CD4-positive, alpha-beta T cell treated with Interleukin-4 for 1 hour (primary cell): ENCODE data around the gene TPGS1.
A peak's percentile ranks its signal among the peaks of the same experiment; 100 is the strongest.

Source experiments
- DNase-seq, 2 donors: peaks; one replicate each; pipeline ENCODE4 v3.0.0-alpha.2; 2020 to 2022

Gene TPGS1, protein sequence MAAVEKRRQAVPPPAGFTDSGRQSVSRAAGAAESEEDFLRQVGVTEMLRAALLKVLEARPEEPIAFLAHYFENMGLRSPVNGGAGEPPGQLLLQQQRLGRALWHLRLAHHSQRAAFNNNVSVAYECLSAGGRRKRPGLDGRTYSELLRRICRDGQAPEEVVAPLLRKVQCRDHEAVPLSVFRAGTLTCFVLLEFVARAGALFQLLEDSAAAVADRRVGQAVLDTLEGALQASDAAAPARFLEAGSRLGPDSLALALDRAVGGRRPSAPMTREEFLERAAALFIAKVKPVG

GRCh38 chr19:507286-508203 is at the start of gene TPGS1:
TSS of gene TPGS1 (plus strand) at chr19:507497. CDS start at chr19:507507, 10 bp downstream.
- peak; percentile 67 to 78 for DNase-seq

DNA sequence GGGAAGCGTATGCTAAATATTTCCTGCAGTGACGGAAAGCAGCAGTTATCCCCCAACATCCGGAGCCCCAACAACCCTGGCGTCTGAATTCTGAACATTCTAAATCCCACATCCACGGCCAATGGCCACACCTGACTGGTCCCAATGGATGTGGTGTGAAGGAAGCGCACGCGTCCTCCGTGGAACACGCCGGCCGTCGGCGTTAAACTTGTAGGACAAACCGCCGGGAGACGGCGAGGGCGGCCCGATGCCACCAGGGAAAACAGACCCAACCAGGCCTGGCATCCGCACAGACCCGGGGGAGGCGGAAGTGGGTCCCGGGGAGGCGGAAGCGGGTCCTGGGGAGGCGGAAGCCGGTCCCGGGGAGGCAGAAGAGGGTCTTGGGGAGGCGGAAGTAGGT is 49.7 kb upstream of the TPGS1 start:
- no peak for DNase-seq

GRCh38 chr19:458091-459042 is 48.9 kb upstream of the TPGS1 start:
- DNase-seq: no peak

- DNase-seq: peak in 1 of 2 donors; percentile 6
Observed at GRCh38 chr19:459724-460511, 47.4 kb upstream of the TPGS1 start.

DNA sequence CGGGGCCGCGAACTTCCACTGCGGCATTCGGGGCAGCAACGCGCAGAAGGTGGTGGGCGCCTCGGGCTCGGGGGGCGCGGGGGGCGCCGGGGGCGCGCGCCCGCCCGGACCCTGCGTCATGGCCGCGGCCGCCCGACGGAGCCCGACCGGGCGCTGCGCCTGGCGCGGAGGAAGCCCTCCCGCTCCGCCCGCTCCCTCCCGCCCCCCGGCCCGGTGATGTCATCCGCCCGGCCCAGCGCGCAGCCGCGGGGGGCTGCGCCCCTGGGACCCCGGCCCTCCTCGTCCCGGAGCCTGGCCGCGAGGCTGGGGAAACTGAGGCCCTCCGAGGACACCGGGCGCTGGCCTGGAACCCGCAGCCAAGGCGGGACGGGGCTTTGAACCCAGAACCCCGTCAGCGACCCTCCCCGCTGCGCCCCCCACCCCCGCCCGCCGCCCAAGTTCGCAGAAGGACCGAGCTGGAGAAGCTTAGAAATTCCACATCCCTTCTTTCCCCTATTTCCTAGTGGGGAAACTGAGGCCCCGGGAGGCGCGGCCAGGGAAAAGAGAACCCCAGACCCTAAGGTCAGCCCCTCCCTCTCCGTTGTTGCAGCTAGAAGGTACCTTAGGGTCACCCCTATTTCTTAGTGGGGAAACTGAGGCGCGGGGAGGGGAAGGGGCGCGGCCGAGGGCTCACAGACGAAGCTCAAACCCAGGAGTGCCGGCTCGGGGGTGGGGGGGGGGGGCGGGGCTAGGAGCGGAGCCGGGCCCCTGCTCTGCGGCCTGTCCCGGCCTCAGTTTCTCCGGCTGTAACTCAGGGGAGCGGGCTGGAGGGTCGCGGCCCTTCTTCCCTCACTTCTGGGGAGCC is 46.2 kb upstream of the TPGS1 start, which contains the start of gene SHC2:
Gene SHC2 (minus strand): TSS at position 157 of the 844 bp plus-strand sequence. CDS start 37 bp downstream, at position 120.
- no peak for DNase-seq

DNA sequence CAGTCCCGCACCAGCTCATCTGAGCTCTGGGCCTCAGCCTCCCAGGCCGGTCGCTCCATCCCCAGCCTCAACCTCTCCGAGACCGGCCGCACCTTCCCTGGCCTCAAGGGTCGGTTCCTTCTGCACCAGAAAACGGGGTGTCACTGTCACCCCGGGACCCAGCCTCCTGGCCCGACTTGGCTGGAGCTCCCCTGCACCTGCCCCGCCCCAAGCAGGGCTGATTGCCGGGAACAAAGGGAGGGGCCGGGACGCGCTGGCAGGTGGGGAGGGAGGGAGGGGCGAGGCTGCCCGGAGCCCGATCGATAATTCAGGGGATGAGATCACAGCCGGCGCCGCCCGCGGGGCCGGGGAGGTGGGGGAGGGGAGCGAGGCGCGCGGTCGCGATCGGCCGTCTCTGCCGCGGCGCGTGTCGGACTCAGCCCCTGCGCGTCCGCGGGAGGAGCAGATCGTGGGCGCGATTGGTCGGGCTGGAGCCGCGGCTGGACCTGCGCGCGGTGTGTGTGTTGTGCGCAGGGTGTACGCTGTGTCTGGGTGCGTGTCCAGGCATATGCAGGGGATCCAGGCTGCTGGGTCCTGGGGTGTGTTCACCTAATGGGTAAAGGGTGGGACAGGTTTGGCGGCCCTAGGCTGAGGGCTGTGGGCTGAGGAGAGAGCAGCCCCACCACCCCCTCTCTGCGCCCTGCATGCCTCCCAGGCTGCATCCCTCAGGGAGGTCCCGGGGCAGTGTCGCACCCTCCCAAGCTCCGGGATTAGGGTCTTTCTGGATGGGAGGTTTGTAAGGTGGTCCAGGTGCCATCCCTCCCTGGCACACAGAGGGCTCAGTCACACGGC is 45.4 kb upstream of the TPGS1 start:
- peak in 1 of 2 donors; percentile 3 for DNase-seq

GRCh38 chr19:463483-464207 is 43.7 kb upstream of the TPGS1 start:
- DNase-seq: no peak

DNA sequence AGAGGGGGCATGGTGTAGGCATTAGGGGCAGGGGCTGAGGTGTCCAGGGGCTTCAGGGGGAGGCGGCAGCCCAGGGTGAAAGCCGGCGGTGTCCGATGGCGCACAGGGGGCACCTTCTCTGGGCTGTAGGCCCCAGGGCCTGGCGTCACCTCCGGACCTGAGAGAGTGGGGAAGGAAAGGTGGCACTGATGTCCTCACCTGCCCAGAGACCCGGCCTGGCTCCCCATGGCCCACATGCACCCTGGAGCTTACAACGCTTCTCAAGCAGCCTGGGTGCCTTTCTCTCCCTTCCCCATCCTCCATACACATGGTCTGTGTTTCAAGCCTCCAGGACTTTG is 43.1 kb upstream of the TPGS1 start:
- DNase-seq: no peak

DNA sequence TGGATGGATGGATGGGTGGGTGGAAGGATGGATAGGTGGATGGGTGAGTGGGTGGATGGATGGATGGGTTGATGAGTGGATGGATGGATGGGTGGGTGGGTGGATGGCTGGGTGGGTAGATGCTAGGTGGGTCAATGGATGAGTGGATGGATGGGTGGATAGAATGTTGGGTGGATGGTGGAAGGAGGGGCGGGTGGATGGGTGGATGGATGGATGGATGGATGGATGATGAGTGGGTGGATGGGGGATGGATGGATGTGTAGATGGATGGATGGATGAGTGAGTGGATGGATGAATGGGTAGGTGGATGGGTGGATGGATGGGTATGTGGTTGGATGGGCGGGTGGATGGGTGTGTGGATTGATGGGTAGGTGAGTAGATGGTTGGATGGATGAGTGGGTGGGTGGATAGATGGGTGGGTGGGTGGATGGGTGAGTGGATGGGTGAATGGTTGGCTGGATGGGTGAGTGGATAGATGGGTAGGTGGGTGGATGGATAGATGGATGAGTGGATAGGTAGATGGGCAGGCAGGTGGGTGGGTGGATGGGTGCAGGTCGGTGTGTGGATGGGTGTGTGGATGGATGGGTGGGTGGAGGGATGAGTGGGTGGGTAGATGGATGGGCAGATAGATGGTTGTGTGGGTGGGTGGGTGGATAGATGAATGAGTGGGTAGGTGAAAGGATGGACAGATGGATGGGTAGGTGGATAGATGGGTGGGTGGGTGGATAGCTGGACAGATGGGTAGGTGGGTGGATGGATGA is 42.1 kb upstream of the TPGS1 start:
- no peak for DNase-seq

DNA sequence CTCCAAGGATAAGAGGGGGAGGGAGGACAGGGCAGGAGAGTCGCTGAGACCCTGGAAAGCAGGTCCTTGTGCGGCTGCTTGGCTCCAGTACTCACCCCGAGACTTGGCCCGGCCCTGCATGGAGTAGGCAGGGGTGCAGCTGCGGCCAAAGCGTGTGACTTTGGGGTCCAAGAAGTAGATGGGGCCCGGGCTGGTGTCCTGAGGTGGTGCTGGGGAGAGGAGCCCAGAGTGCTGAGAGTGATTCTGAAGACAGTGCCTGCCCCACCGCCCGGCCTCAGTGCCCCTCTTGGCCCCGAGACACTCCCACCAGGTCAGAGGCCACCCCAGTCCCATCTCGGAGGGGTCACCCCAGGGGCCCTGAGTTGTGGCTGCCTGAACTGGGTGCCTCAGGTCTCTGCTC is 39.7 kb upstream of the TPGS1 start:
- DNase-seq: no peak

DNA sequence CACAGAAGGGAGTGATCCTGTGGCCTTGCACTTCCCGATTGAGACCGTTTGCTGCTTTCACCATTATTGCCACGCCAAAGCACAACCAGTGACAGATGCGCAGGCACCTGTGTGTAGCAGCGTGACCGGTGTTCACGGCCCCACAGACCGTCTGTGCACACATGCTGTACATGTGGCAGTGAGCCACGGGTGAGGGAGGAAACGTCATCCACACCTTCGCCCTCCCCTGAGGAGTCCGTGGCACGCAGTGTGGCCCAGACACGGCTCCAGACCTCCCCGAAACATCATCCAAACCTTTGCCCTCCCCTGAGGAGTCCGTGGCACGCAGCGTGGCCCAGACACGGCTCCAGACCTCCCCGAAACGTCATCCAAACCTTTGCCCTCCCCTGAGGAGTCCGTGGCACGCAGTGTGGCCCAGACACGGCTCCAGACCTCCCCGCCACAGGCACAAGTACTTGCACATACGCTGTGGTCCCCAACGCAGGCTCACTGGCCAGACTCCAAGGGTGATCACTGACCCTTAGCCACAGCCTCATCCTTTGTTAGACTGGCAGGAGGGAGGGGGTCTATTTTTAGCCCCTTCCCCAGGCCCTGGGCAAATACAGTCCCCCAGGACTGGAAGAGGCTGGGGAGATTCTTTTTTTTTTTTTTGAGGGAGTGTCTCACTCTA is 38.6 kb upstream of the TPGS1 start:
- DNase-seq: no peak

DNA sequence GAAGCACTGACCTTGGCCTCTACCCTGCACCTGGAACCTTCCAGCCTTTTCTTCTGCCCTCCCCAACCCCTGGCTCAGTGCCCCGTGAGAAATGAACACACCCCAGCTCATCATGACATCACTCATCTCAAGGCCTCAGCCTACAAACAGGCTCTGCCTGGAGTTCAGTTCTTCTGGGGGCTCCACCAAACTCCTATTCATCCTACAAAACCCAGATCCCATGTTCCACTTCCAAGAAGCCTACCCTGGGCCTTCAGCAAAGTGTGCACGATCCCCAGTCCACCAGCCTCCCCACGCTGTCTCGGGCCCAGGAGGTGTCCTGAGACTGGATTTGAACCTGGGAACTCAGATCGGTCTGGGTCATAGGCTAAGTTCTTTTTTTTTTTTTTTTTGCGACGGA is 37.5 kb upstream of the TPGS1 start:
- DNase-seq: no peak

DNA sequence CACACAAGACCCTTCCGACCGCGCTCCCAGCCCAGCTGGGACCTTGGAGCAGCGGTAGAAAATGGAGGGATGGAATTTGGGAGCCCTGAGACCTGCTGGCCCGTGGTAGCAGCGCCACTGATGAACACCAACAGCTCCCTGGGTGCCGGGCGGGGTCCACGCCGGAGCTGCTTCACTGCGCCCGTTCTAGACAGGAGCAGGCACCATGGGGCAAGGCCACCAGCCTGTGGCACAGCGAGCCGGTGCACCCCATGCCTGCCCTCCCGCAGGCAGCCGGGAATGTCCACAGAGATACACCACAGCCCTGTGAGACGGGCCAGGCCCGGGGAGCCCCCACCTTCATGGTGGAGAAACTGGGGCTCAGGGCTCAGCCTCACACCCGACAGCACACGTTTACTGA is 36.6 kb upstream of the TPGS1 start:
- DNase-seq: no peak

DNA sequence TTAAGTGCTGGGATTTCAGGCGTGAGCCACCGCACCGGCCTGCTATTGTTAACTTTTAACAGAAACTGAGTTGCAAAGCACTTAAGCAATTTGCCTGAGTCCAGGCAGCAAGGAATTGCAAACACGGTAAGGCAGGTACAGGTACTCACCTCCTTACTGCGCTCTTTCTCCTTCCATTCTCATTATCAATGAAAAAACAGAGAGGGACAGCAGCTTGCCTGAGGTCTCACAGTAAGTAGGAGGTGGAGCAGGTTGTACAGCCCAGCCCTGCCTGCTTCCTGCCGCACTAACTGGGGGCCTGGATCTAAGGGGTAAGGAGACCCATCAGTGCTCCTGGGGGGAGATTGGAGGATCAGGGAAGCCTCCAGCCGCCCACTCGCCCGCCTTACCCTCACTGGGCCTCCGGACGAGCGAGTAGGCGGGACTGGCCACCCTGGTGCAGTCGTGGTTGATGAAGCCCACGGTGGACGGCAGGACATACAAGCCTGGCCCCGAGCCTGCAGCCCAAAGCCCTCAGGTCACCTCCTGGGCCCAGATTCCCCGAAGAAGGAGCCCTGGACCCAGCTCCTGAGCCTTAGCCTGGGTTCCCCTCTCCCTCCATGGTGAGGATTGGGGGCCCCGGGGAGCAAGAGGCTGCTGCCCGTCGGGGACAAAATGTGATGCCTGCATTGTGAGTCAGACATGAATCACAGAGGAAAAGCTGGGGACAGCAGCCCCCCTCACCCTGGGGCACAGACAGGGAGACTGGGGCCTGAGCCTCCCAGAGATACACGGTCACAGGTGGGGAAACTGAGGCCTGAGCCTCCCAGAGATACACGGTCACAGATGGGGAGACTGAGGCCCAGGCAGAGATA is 35.1 kb upstream of the TPGS1 start:
- DNase-seq: no peak

DNA sequence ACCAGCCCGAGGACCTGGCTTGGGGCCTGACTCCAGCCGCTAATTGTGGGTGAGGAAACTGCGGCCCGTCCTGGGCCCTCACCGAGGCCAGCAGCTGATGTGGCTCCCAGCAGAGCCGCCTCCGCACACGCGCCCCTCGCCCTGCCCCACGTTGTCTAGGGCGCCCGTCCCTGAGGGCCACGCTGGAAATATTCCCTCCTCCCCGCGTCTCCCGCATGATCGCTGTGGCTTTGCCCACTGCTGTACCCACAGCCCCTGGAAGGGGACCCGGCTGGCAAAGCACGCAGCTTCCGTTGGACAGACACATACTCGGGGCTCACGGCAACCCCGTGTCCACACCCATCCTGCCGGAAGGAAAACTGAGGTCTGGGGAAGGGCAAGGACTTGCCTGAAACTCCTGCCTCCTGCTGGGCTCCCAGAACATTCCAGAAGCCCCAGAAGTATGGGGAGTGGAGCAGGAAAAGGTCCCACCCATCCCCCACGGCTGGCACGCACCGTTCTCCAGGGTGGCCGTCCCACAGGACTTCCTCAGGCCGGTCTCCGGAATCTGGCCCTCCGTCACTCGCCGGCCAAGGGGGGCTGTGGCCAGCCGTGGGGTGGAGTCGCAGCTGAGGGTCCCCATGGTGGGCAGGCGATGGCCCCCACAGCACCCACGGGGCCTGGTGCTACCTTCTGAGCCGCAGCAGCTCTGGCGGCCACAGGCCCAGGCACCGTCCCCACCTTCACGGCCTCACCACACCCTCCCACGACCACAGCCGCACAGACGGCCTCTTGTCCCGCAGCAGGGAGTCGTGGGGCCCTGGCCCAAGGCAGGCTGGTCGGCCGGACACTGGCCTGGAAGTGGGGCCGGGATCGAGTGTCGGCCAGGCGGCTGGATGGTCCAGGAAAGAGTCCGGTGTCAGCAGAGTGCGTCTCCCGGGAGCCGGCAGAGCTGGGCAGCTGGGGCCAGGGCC is 32.9 kb upstream of the TPGS1 start:
- no peak for DNase-seq

DNA sequence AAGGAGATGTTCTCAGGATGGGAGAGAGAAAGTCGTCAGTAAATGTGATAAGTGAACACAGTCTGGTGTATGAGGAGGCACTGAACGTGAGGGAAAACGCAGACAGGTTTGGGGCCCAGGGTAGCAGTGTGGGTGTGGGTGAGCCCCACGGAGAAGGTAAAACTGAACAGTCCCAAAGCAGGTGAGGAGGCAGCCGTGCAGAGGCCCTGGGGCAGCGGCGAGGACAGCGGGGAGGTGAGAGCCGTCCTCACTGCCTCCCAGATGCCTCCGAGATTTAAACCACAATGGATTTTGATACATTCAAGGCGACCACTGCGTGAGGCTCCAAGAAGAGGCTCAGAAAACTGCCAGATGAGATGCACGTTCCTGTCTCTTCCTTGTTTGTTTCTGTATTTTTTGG is 31.9 kb upstream of the TPGS1 start:
- no peak for DNase-seq
